ENCODE data around the gene TBC1D5. TPM values are rescaled to one million over a fixed set of nuclear protein-coding genes. Genes with fewer than 3 reads are reported as not detected.

TBC1D5 gene
- total and polyA plus RNA-seq, 2 experiments from 2014 or later, result 31.0 to 69.9 TPM

- no peaks in the 10 kb centered on the region for H3K9me3 ChIP-seq (ENCODE audit: low read depth)
- H3F3A ChIP-seq (ENCODE audit: insufficient read depth), result no peaks in the 10 kb centered on the region
- no peak overlapping the region for H3K4me3 ChIP-seq
- no peaks in the 10 kb centered on the region for H3K4me1 ChIP-seq (ENCODE audit: insufficient read depth)
- no peak overlapping the region for H2AFZ ChIP-seq
- no peaks in the 10 kb centered on the region for H3K27me3 ChIP-seq (replicated peaks; ENCODE audit: insufficient read depth)
- H3K27ac ChIP-seq, result no peak overlapping the region
- in situ Hi-C loops (cut with MboI), result no loop called here
- no peak for DNase-seq
- no peak for TF ChIP-seq EZH2 (IDR thresholded peaks at IDR 0.05; ENCODE audit: insufficient read depth, poor library complexity, severe bottlenecking)
- no peaks in the 10 kb centered on the region for H3K9me2 ChIP-seq (ENCODE audit: insufficient read depth)
- H3K9ac ChIP-seq, result no peak overlapping the region
- H3K36me3 ChIP-seq (ENCODE audit: low read depth), result no peaks in the 10 kb centered on the region
- no peaks in the 10 kb centered on the region for H4K20me1 ChIP-seq (ENCODE audit: insufficient read depth)
- 97% methylated on average over 4 of the region's 4 CpGs for WGBS, 2 experiments (ENCODE audit: low coverage in 1 of 2, low lambda C conversion rate in 2 of 2, missing lambda C conversion rate in 2 of 2)
- H3K4me2 ChIP-seq (ENCODE audit: unreplicated experiment), result no peak overlapping the region
- no peaks in the 10 kb centered on the region for H3K79me2 ChIP-seq (ENCODE audit: insufficient read depth)
Measured at GRCh38 chr3:17554078-17554477, 188.4 kb downstream of the TBC1D5 start.

DNA sequence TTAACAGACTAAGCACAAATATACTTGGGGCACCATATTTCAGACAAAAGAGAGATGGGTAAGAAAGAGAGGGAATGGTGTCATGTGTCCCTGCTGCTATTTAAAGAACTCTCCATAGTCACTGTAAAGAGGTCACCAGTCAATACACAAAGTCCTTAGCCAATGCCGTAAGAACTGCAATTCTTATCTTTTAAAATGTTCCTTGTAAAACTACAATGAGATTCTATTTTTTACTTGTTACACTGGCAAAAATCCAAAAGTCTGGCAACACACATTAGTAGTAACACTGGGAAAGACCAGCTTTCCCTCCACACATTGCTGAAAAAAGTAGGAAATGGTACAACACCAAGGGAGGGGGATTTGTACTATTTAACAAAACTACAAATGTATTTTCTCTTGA is 189.4 kb downstream of the TBC1D5 start:
- no peak for DNase-seq
- no peaks in the 10 kb centered on the region for H3F3A ChIP-seq (ENCODE audit: insufficient read depth)
- no peak for TF ChIP-seq EZH2phosphoT487 (IDR thresholded peaks at IDR 0.05; ENCODE audit: insufficient read depth, low read depth)
- H3K4me1 ChIP-seq (ENCODE audit: insufficient read depth), result no peaks in the 10 kb centered on the region
- H3K27me3 ChIP-seq (replicated peaks; ENCODE audit: insufficient read depth), result no peaks in the 10 kb centered on the region
- no peaks in the 10 kb centered on the region for H4K20me1 ChIP-seq (ENCODE audit: insufficient read depth)
- H3K9me3 ChIP-seq (ENCODE audit: low read depth), result no peaks in the 10 kb centered on the region
- in situ Hi-C loops (cut with MboI), result no loop called here
- H3K79me2 ChIP-seq (ENCODE audit: insufficient read depth), result no peaks in the 10 kb centered on the region
- H3K4me3 ChIP-seq, result no peak overlapping the region
- H3K9ac ChIP-seq, result no peak overlapping the region
- H2AFZ ChIP-seq, result no peak overlapping the region
- no peaks in the 10 kb centered on the region for H3K36me3 ChIP-seq (ENCODE audit: low read depth)
- 97 to 100% methylated on average over 1 of the region's 1 CpG for WGBS, 2 experiments (ENCODE audit: low coverage in 1 of 2, low lambda C conversion rate in 2 of 2, missing lambda C conversion rate in 2 of 2)
- H3K9me2 ChIP-seq (ENCODE audit: insufficient read depth), result no peaks in the 10 kb centered on the region
- H3K27ac ChIP-seq, result no peak overlapping the region
- no peak overlapping the region for H3K4me2 ChIP-seq (ENCODE audit: unreplicated experiment)

GRCh38 chr3:17552351-17552750 is 190.1 kb downstream of the TBC1D5 start:
- no peak for DNase-seq
- no peaks in the 10 kb centered on the region for H3K79me2 ChIP-seq (ENCODE audit: insufficient read depth)
- H3F3A ChIP-seq (ENCODE audit: insufficient read depth), result no peaks in the 10 kb centered on the region
- no peaks in the 10 kb centered on the region for H3K27me3 ChIP-seq (replicated peaks; ENCODE audit: insufficient read depth)
- no peak overlapping the region for H3K4me2 ChIP-seq (ENCODE audit: unreplicated experiment)
- H3K36me3 ChIP-seq (ENCODE audit: low read depth), result no peaks in the 10 kb centered on the region
- H3K27ac ChIP-seq, result no peak overlapping the region
- H3K9me2 ChIP-seq (ENCODE audit: insufficient read depth), result no peaks in the 10 kb centered on the region
- in situ Hi-C loops (cut with MboI), result no loop called here
- H4K20me1 ChIP-seq (ENCODE audit: insufficient read depth), result no peaks in the 10 kb centered on the region
- H2AFZ ChIP-seq, result no peak overlapping the region
- H3K9ac ChIP-seq, result no peak overlapping the region
- no peak overlapping the region for H3K4me3 ChIP-seq
- H3K9me3 ChIP-seq (ENCODE audit: low read depth), result no peaks in the 10 kb centered on the region
- TF ChIP-seq EZH2 (IDR thresholded peaks at IDR 0.05; ENCODE audit: insufficient read depth, poor library complexity, severe bottlenecking), result no peak
- no peaks in the 10 kb centered on the region for H3K4me1 ChIP-seq (ENCODE audit: insufficient read depth)

DNA sequence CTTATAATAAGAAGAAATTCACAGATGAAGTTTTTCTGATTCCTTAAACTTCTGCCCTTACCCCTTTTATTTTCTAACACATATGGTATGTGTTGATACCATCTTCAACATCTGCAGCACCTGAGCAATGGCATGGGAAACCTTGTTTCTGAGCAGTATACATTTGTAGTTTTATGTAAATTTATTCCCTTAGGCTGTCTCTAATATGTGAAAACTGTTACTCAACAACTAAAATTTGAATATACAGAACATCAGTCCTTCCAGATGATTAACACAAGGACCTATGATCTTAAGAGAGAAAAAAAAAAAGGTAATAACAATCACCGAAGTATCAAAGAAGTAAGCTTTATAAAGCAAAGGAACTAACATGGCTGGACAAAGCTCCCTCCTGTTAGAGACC is 190.5 kb downstream of the TBC1D5 start:
- no peak for DNase-seq
- TF ChIP-seq EZH2 (IDR thresholded peaks at IDR 0.05; ENCODE audit: insufficient read depth, poor library complexity, severe bottlenecking) (no peak), EZH2phosphoT487 (IDR thresholded peaks at IDR 0.05; ENCODE audit: insufficient read depth, low read depth) (no peak)
- no peaks in the 10 kb centered on the region for H3F3A ChIP-seq (ENCODE audit: insufficient read depth)
- no peak overlapping the region for H3K27ac ChIP-seq
- no peaks in the 10 kb centered on the region for H4K20me1 ChIP-seq (ENCODE audit: insufficient read depth)
- WGBS, 2 experiments (ENCODE audit: low coverage in 1 of 2, low lambda C conversion rate in 2 of 2, missing lambda C conversion rate in 2 of 2), result 91 to 98% methylated on average over 1 of the region's 1 CpG
- H3K4me3 ChIP-seq, result no peak overlapping the region
- H3K79me2 ChIP-seq (ENCODE audit: insufficient read depth), result no peaks in the 10 kb centered on the region
- in situ Hi-C loops (cut with MboI), result no loop called here
- H3K4me1 ChIP-seq (ENCODE audit: insufficient read depth), result no peaks in the 10 kb centered on the region
- no peak overlapping the region for H2AFZ ChIP-seq
- no peaks in the 10 kb centered on the region for H3K9me3 ChIP-seq (ENCODE audit: low read depth)
- H3K4me2 ChIP-seq (ENCODE audit: unreplicated experiment), result no peak overlapping the region
- no peaks in the 10 kb centered on the region for H3K27me3 ChIP-seq (replicated peaks; ENCODE audit: insufficient read depth)
- H3K9me2 ChIP-seq (ENCODE audit: insufficient read depth), result no peaks in the 10 kb centered on the region
- no peak overlapping the region for H3K9ac ChIP-seq
- no peaks in the 10 kb centered on the region for H3K36me3 ChIP-seq (ENCODE audit: low read depth)

GRCh38 chr3:17551333-17551732 is 191.1 kb downstream of the TBC1D5 start:
- in situ Hi-C loops (cut with MboI), result no loop called here
- DNase-seq, result no peak

More at GRCh38 chr3:17551333-17551732, 191.1 kb downstream of the TBC1D5 start:
- no peaks in the 10 kb centered on the region for H3K36me3 ChIP-seq (ENCODE audit: low read depth)
- no peak overlapping the region for H3K9ac ChIP-seq
- no peak for TF ChIP-seq EZH2phosphoT487 (IDR thresholded peaks at IDR 0.05; ENCODE audit: insufficient read depth, low read depth)
- no peak for TF ChIP-seq EZH2 (IDR thresholded peaks at IDR 0.05; ENCODE audit: insufficient read depth, poor library complexity, severe bottlenecking)
- no peaks in the 10 kb centered on the region for H3K79me2 ChIP-seq (ENCODE audit: insufficient read depth)
- H3K9me3 ChIP-seq (ENCODE audit: low read depth), result no peaks in the 10 kb centered on the region
- H4K20me1 ChIP-seq (ENCODE audit: insufficient read depth), result no peaks in the 10 kb centered on the region
- H2AFZ ChIP-seq, result no peak overlapping the region
- no peaks in the 10 kb centered on the region for H3F3A ChIP-seq (ENCODE audit: insufficient read depth)
- H3K27ac ChIP-seq, result no peak overlapping the region
- H3K4me2 ChIP-seq (ENCODE audit: unreplicated experiment), result no peak overlapping the region
- no peaks in the 10 kb centered on the region for H3K27me3 ChIP-seq (replicated peaks; ENCODE audit: insufficient read depth)
- H3K4me3 ChIP-seq, result no peak overlapping the region
- 36 to 41% methylated on average over 2 of the region's 2 CpGs for WGBS, 2 experiments (ENCODE audit: low coverage in 1 of 2, low lambda C conversion rate in 2 of 2, missing lambda C conversion rate in 2 of 2)
- H3K4me1 ChIP-seq (ENCODE audit: insufficient read depth), result no peaks in the 10 kb centered on the region
- no peaks in the 10 kb centered on the region for H3K9me2 ChIP-seq (ENCODE audit: insufficient read depth)

Data from GM23248 (cell line).